Transverse colon (tissue), 4 donors: ENCODE measurements around the gene SCTR. TPM values are rescaled to one million over a fixed set of nuclear protein-coding genes. Genes with fewer than 3 reads are reported as not detected.

Experiments
- DNase-seq: peaks from one replicate; pipeline ENCODE4 v3.0.0-alpha.2; 2019
- H3K27ac ChIP-seq, 4 donors: fragments of 200-600 bp; sonication (generic); 2 replicates each; pipeline ENCODE4 v1.5.1; 2016 to 2018; ENCODE audit warnings: inconsistent platforms in 4 of 4
- H3K27me3 ChIP-seq: fragments of 200-600 bp; sonication (generic); 2 replicates; pipeline ENCODE4 v1.5.1; 2017; ENCODE audit warnings: inconsistent platforms
- H3K36me3 ChIP-seq, 4 donors: fragments of 200-600 bp; sonication (generic); 2 replicates each; pipeline ENCODE4 v1.5.1; 2017 to 2019; ENCODE audit warnings: inconsistent platforms in 4 of 4
- H3K4me1 ChIP-seq, 4 donors: fragments of 200-600 bp; sonication (generic); 2 replicates each; pipeline ENCODE4 v1.5.1; 2017 to 2020; ENCODE audit warnings: inconsistent platforms in 4 of 4
- H3K4me3 ChIP-seq, 4 donors: fragments of 200-600 bp; sonication (generic); 1 replicate in 1 of 4; 2 replicates in 3 of 4; pipeline versions ENCODE4 v1.5.1 to v1.6.1; 2017 to 2019; ENCODE audit warnings: inconsistent platforms in 4 of 4
- H3K9me3 ChIP-seq, 2 donors: fragments of 200-600 bp; sonication (generic); 2 replicates each; pipeline ENCODE4 v1.5.1; 2017 to 2019; ENCODE audit warnings: inconsistent platforms in 2 of 2
- EP300 ChIP-seq: sonication (generic); formaldehyde crosslinking; IDR thresholded peaks from one replicate; pipeline ENCODE4 v1.6.1; 2017; ENCODE audit warnings: antibody characterized with exemption, low read depth
- POLR2A ChIP-seq: fragments of 450-650 bp; IDR thresholded peaks from one replicate; pipeline ENCODE4 v1.6.1; 2016; ENCODE audit warnings: antibody characterized with exemption, mild to moderate bottlenecking, moderate library complexity
- POLR2AphosphoS5 ChIP-seq, 3 donors: sonication (generic); formaldehyde crosslinking; IDR thresholded peaks; one replicate each; pipeline ENCODE4 v1.6.1; 2016; ENCODE audit warnings: antibody characterized with exemption in 3 of 3
- WGBS, 2 donors: methylation state at CpG; one replicate each; pipeline ENCODE4 v1.1.5; 2018; ENCODE audit warnings: low coverage in 1 of 2; 5-methylcytosine and 5-hydroxymethylcytosine counted together
- in situ Hi-C, 4 donors: fragments of 200-750 bp; cut with MboI; loops; one replicate each; pipeline versions ENCODE4 v1.15.0 to v1.15.1; 2017; ENCODE audit warnings: low sequenced_read_pairs in 3 of 4, low pct_ligation_motif_present in 1 of 4, low pct_unique_long_range_greater_than_20kb in 1 of 4
- intact Hi-C: fragments of 100-400 bp; cut with DNase I; formaldehyde crosslinking; loops from one replicate; pipeline ENCODE4 v1.15.1; 2023; ENCODE audit warnings: low total_unique reads
- total RNA-seq, 4 donors: library from RNA; depleted of rRNA; stranded (reverse); fragments of >200 nt; gene quantifications; one replicate each; pipeline ENCODE4 v1.1.0, GENCODE V29; 2016
- TF ChIP-seq, protein P1 (sequence below), 5 experiments: fragments of 200-600 bp in 3 of 5; fragments of 450-650 bp in 2 of 5; sonication (generic) in 3 of 5; IDR thresholded peaks; 1 replicate in 2 of 5; 2 replicates in 3 of 5; pipeline ENCODE4 v1.5.1; 2016 to 2017; ENCODE audit warnings: antibody characterized with exemption in 5 of 5, inconsistent platforms in 3 of 5, mild to moderate bottlenecking in 2 of 5, moderate library complexity in 1 of 5

SCTR gene
- total RNA-seq, 4 donors from 2014 or later: not detected

DNA sequence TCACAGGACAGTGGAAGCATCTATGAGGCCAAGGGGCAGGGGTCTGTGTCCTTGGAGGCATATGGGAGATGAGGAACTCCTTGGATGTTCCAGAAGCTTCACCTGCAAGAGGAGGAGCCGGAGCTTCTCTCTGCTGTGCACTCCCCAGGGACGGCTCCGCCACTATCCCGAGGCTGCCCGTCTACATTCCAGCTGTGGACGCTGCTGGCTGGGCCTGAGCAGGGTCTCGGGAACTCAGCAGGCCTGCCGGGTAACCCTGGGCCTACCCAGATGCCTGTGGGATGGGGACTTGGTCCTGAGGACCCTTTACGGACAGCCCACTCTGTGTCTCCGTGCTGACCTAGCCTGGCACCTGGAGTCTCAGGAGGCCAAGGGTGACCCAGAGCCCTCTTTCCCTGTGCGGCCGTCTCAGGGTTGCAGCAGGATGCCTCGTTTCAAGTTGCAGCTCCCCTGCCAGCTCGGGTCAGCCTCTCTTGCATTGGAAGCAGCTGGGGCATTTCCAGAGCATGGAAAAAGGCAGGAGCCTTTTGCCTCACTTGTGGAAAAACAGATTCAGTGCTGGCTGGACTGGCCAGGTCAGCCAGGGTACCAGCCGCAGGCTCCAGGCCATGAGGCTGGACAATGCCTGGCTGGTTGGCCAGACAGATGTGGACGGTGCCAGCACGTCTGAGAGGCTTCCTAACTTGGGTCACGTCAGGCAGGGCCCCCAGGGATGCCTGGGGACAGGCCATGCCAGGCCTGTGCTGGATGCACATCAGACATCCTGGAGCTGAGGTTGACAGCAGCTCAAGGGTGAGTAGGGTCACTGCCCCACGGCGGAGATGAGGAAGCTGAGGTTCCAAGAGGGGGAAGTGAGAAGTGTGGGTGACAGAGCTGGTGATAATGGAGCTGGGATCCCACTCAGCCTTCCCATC is 41.5 kb downstream of the SCTR start:
- in situ Hi-C loops (loop anchor here in 1 of 4 donors (25.0 kb wide), 1 partner anchor 595 kb away; no protein-coding TSS in a partner anchor), intact Hi-C loops (no loop called here)
- TF ChIP-seq, protein P1, sequence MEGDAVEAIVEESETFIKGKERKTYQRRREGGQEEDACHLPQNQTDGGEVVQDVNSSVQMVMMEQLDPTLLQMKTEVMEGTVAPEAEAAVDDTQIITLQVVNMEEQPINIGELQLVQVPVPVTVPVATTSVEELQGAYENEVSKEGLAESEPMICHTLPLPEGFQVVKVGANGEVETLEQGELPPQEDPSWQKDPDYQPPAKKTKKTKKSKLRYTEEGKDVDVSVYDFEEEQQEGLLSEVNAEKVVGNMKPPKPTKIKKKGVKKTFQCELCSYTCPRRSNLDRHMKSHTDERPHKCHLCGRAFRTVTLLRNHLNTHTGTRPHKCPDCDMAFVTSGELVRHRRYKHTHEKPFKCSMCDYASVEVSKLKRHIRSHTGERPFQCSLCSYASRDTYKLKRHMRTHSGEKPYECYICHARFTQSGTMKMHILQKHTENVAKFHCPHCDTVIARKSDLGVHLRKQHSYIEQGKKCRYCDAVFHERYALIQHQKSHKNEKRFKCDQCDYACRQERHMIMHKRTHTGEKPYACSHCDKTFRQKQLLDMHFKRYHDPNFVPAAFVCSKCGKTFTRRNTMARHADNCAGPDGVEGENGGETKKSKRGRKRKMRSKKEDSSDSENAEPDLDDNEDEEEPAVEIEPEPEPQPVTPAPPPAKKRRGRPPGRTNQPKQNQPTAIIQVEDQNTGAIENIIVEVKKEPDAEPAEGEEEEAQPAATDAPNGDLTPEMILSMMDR (IDR thresholded peaks at IDR 0.05): no peak
- no peak for TF ChIP-seq POLR2A
- no peak for TF ChIP-seq POLR2AphosphoS5 (IDR thresholded peaks at IDR 0.05)
- no peak for TF ChIP-seq EP300
- DNase-seq: no peak
- peaks cover 3% of the 10 kb centered on the region for H3K27me3 ChIP-seq
- H3K27ac ChIP-seq: no peak overlapping the region
- peaks cover 0 to 11% (median 6%) of the 10 kb centered on the region in 4 donors for H3K4me1 ChIP-seq
- WGBS, 2 donors: 73 to 100% methylated on average over 1 to 15 of the region's 20 CpGs
- no peak overlapping the region for H3K4me3 ChIP-seq
- no peaks in the 10 kb centered on the region for H3K36me3 ChIP-seq
- H3K9me3 ChIP-seq: no peaks in the 10 kb centered on the region

DNA sequence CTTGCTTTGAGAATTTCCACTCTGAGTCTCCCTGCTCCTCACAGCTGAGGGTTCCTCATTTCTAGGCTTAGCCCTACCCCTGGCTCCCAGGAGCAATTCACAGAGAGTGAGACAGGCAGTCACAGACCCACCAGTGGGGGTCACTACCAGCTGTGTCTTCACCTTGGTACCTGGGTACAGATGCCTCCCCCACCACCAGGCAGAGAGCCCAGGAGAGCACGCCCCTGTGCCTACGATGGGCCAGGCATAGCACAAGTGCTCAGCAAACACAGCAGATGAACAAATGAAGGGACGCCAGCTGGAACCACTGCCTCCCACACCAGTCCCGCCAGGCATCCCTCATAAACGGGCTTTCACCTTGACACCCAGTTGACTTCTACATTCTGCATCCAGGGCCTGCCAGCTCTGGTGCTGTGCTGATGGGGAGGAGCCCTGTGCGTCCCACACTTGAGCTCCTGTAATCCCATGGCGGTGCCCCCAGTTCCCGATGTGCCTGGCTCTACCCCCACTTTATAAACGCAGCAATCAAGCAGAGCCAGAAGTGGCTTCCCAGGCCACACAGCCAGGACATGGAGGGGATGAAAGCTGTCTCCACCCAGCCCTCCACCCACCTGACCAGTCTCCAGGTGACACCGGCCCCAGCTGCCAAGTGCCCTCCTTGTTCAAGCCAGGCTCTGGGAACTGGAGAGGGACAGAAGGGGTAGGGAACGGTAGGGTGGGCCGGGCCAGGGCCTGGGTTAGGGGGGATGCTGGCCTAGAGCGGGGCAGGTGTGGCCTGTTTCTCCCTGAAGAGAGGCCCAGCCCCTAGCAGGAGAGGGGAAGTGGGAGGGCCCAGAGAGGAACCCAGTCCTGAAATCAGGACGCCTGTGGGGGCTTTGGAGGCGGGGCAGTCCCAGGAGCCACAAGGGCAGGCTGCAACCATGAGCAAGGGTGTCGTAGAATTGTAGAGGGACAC is 42.5 kb downstream of the SCTR start:
- Histone ChIP-seq H3K36me3 (no peaks in the 10 kb centered on the region), H3K9me3 (no peaks in the 10 kb centered on the region), H3K4me1 (peaks cover 0 to 2% (median 0%) of the 10 kb centered on the region in 4 donors), H3K4me3 (no peak overlapping the region), H3K27ac (no peak overlapping the region), H3K27me3 (peaks cover 3% of the 10 kb centered on the region)
- no peak for TF ChIP-seq EP300
- no peak for TF ChIP-seq POLR2AphosphoS5 (IDR thresholded peaks at IDR 0.05)
- TF ChIP-seq, protein P1 (IDR thresholded peaks at IDR 0.05): no peak
- no peak for TF ChIP-seq POLR2A
- 76 to 92% methylated on average over 5 to 16 of the region's 16 CpGs for WGBS, 2 donors
- in situ Hi-C loops (loop anchor here in 1 of 4 donors (25.0 kb wide), 1 partner anchor 594 kb away; no protein-coding TSS in a partner anchor), intact Hi-C loops (no loop called here)
- DNase-seq: no peak

DNA sequence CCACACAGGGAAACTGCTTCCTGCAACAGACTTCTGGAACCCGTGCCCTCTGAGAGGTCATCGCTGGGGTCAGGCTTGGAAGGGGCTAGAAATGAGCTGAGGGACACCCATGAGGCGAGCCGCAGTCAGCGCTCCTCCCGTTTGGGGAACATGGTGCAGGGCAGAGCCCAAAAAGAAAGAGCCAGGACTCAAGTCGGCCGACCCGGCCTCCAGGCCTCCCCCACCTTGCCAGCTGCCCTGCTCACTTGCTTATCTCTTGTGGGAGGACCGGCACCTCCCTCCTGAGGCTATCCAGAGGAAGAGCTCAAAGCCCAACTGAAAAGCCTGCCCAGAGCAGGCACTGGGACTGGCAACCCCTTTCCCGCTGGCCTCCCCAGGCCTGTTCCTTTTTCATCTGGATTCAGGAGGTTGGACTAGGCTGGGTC is 43.6 kb downstream of the SCTR start:
- Histone ChIP-seq H3K4me1 (peaks cover 0 to 4% (median 1%) of the 10 kb centered on the region in 4 donors), H3K4me3 (no peak overlapping the region), H3K27ac (no peak overlapping the region), H3K36me3 (no peaks in the 10 kb centered on the region), H3K9me3 (no peaks in the 10 kb centered on the region), H3K27me3 (peaks cover 6% of the 10 kb centered on the region)
- in situ Hi-C loops: loop anchor here in 1 of 4 donors (25.0 kb wide), 1 partner anchor 593 kb away; no protein-coding TSS in a partner anchor
- WGBS, 2 donors: 81% methylated on average over 11 of the region's 11 CpGs; no CpG with 5 or more reads in 1 of the 2 donors
- TF ChIP-seq POLR2A (no peak), POLR2AphosphoS5 (IDR thresholded peaks at IDR 0.05) (no peak), EP300 (no peak)
- TF ChIP-seq, protein P1 (IDR thresholded peaks at IDR 0.05): no peak
- intact Hi-C loops: no loop called here
- no peak for DNase-seq
